GM12891 (cell line): ENCODE measurements around the gene ABCB8.

Experiments
- PAX5 ChIP-seq: IDR thresholded peaks from 2 replicates; pipeline ENCODE4 v1.6.1; 2011; ENCODE audit warnings: low read length, moderate library complexity, mild to moderate bottlenecking; ENCODE audit not compliant: insufficient read depth, severe bottlenecking
- POLR2A ChIP-seq: IDR thresholded peaks from 2 replicates; pipeline ENCODE4 v1.6.1; 2011; ENCODE audit warnings: low read depth, low read length, control low read depth
- POLR2AphosphoS5 ChIP-seq: IDR thresholded peaks from 2 replicates; pipeline ENCODE4 v1.6.1; 2011; ENCODE audit warnings: low read depth, low read length, control low read depth
- TAF1 ChIP-seq: IDR thresholded peaks from 2 replicates; pipeline ENCODE4 v1.6.1; 2011; ENCODE audit warnings: low read depth, low read length, control low read depth

- no peak for TF ChIP-seq POLR2AphosphoS5
- TF ChIP-seq POLR2A, result no peak
- no peak for TF ChIP-seq TAF1
- no peak for TF ChIP-seq PAX5
Measured at GRCh38 chr7:150999497-151000230, 28.6 kb upstream of the ABCB8 start.
